CD8-positive, alpha-beta memory T cell (primary cell): ENCODE measurements around the gene PRKAG2. TPM values are rescaled to one million over a fixed set of nuclear protein-coding genes. Genes with fewer than 3 reads are reported as not detected.

Source experiments
- CTCF ChIA-PET: fragments of 350-600 bp; sonication (Branson Sonifier 250); formaldehyde crosslinking; loops from one replicate; lab custom pipeline; 2021; ENCODE audit warnings: antibody characterized with exemption; lab: Charles Lee
- POLR2A ChIA-PET: fragments of 350-600 bp; sonication (Branson Sonifier 250); formaldehyde crosslinking; loops from one replicate; lab custom pipeline; 2021; ENCODE audit warnings: antibody characterized with exemption; lab: Charles Lee
- DNase-seq, 5 donors: peaks; one replicate each; pipeline versions ENCODE4 v3.0.0 to v3.0.0-alpha.2; 2020 to 2022; ENCODE audit warnings: mixed read lengths in 1 of 5
- H3K27ac ChIP-seq: one replicate; pipeline ENCODE4 v1.7.0; 2013; ENCODE audit warnings: low read depth, mild to moderate bottlenecking, low read length, moderate library complexity
- H3K27me3 ChIP-seq: 2 replicates; pipeline ENCODE4 v1.7.0; 2013; ENCODE audit warnings: low read length, mild to moderate bottlenecking; ENCODE audit not compliant: insufficient read depth, poor library complexity, severe bottlenecking
- H3K36me3 ChIP-seq: 2 replicates; pipeline ENCODE4 v1.7.0; 2013; ENCODE audit warnings: mild to moderate bottlenecking, low read length, moderate library complexity; ENCODE audit not compliant: insufficient read depth
- H3K4me1 ChIP-seq: 2 replicates; pipeline ENCODE4 v1.7.0; 2013; ENCODE audit warnings: mild to moderate bottlenecking, low read length, moderate library complexity; ENCODE audit not compliant: insufficient read depth
- H3K4me3 ChIP-seq: 2 replicates; pipeline ENCODE4 v1.7.0; 2013; ENCODE audit warnings: mild to moderate bottlenecking, low read length
- H3K9me3 ChIP-seq: 2 replicates; pipeline ENCODE4 v1.7.0; 2013; ENCODE audit warnings: mild to moderate bottlenecking, low read length
- H3K27ac Mint-ChIP-seq, 8 donors: one replicate each; pipeline ENCODE4 v1.8.0; 2020 to 2021; ENCODE audit warnings: mixed read lengths in 8 of 8, mild to moderate bottlenecking in 6 of 8, inconsistent platforms in 3 of 8, moderate library complexity in 3 of 8
- H3K27me3 Mint-ChIP-seq, 2 donors: one replicate each; pipeline ENCODE4 v1.8.0; 2020 to 2021; ENCODE audit warnings: mixed read lengths in 2 of 2, mild to moderate bottlenecking in 1 of 2, moderate library complexity in 1 of 2
- H3K36me3 Mint-ChIP-seq, 3 donors: one replicate each; pipeline ENCODE4 v1.8.0; 2020 to 2021; ENCODE audit warnings: mixed read lengths in 3 of 3, inconsistent platforms in 1 of 3, mild to moderate bottlenecking in 1 of 3
- H3K4me1 Mint-ChIP-seq, 3 donors: one replicate each; pipeline ENCODE4 v1.8.0; 2020 to 2021; ENCODE audit warnings: mixed read lengths in 3 of 3, inconsistent platforms in 1 of 3, mild to moderate bottlenecking in 1 of 3
- H3K4me3 Mint-ChIP-seq, 7 donors: one replicate each; pipeline ENCODE4 v1.8.0; 2020 to 2021; ENCODE audit warnings: mixed read lengths in 7 of 7, mild to moderate bottlenecking in 6 of 7, moderate library complexity in 4 of 7, inconsistent platforms in 2 of 7
- H3K9me3 Mint-ChIP-seq, 5 donors: one replicate each; pipeline ENCODE4 v1.8.0; 2020 to 2022; ENCODE audit warnings: mixed read lengths in 5 of 5, mild to moderate bottlenecking in 3 of 5, moderate library complexity in 2 of 5, inconsistent platforms in 1 of 5
- polyA plus RNA-seq: library from polyadenylated mRNA; unstranded; fragments of 300-500 nt; fragmentation: Illumina TruSeq; gene quantifications from one replicate; pipeline ENCODE4 v1.2.3, GENCODE V29; 2021
- total RNA-seq, 2 experiments: library from RNA; stranded (reverse); gene quantifications; one replicate each; pipeline ENCODE4 v1.2.3, GENCODE V29; 2021

PRKAG2 gene
- total and polyA plus RNA-seq, 3 experiments from 2014 or later: 23.1 to 31.4 (median 27.2) TPM

DNA sequence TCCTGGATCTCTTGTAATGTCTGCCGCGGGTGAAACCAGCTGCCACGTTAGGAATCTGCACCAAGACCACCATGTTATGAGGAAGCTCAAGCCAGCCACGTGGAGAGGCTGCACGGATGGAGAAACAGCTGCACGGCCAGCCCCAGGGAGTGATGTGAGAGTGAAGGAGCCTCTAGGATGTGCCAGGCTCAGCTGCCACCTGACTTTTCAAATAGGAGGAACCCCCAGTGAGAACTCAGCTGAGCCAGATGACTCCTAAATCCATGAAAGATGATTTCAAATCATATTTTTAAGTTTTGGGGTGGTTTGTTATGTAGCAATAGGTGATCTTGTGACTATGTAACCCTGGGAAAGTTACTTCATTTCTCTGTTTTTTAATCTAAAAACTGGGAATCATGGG, 71.7 kb downstream of the PRKAG2 start:
- Histone ChIP-seq H3K4me3 (no peak overlapping the region), H3K36me3 (no peaks in the 10 kb centered on the region), H3K9me3 (no peaks in the 10 kb centered on the region), H3K27me3 (no peaks in the 10 kb centered on the region), H3K27ac (no peak overlapping the region), H3K4me1 (no peaks in the 10 kb centered on the region)
- Mint-ChIP-seq H3K4me3 (no peak overlapping the region), H3K27me3 (no peaks in the 10 kb centered on the region), H3K27ac (no peak overlapping the region), H3K36me3 (peaks cover 0 to 14% (median 6%) of the 10 kb centered on the region in 3 donors), H3K9me3 (no peaks in the 10 kb centered on the region), H3K4me1 (peaks cover 1 to 9% (median 7%) of the 10 kb centered on the region in 3 donors)
- CTCF ChIA-PET: no interaction called here
- no peak for DNase-seq
- POLR2A ChIA-PET: no interaction called here

DNA sequence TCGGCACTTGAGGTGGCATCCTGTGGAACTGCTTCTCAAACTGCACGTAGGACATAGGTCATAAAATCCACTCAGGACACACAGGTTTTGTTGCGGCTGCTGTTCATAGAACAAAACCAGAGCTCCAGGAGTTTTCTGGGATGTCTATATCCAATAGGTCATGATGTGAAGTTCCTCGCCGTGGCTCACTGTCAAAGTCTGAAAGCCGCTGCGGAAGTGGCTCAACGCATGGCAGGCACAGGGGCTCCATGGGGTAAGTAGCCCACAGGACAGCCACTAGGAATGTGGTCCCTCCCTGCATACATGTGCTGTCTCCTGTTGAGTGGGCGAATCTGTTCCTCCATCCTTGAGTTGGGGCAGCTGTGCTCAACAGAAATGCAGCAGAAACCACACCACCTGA, 72.2 kb downstream of the PRKAG2 start:
- Histone ChIP-seq H3K9me3 (no peaks in the 10 kb centered on the region), H3K36me3 (no peaks in the 10 kb centered on the region), H3K4me1 (no peaks in the 10 kb centered on the region), H3K4me3 (no peak overlapping the region), H3K27me3 (no peaks in the 10 kb centered on the region), H3K27ac (no peak overlapping the region)
- Mint-ChIP-seq H3K4me3 (no peak overlapping the region), H3K27me3 (no peaks in the 10 kb centered on the region), H3K9me3 (no peaks in the 10 kb centered on the region), H3K27ac (no peak overlapping the region), H3K4me1 (peaks cover 1 to 9% (median 7%) of the 10 kb centered on the region in 3 donors), H3K36me3 (peaks cover 0 to 14% (median 6%) of the 10 kb centered on the region in 3 donors)
- ChIA-PET CTCF (no interaction called here), POLR2A (no interaction called here)
- DNase-seq: no peak

DNA sequence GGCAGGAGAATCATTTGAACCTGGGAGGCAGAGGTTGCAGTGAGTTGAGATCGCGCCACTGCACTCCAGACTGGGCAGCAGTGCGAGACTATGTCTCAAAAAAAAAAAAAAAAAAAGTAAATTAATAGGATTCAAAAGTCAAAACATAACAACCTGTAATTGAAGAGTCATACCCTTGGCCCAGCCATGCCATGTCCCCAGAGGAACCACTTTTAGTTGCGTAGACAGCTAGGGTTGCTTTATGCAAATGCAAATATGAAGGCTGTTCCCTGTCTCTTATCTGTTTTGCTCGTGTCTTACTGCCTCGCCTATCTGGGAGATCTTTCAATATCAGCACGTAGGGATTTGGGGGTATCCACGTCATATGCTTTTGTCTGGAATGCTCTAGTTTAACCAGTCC, 73.1 kb downstream of the PRKAG2 start:
- Mint-ChIP-seq H3K27me3 (no peaks in the 10 kb centered on the region), H3K27ac (peak overlapping the region in 1 of 8 donors; percentile 72), H3K4me1 (peaks cover 1 to 10% (median 7%) of the 10 kb centered on the region in 3 donors), H3K9me3 (no peaks in the 10 kb centered on the region), H3K36me3 (peaks cover 0 to 12% (median 6%) of the 10 kb centered on the region in 3 donors), H3K4me3 (no peak overlapping the region)
- H3K36me3 ChIP-seq: no peaks in the 10 kb centered on the region
- ChIA-PET POLR2A (no interaction called here), CTCF (no interaction called here)
- DNase-seq: no peak
- no peak overlapping the region for H3K4me3 ChIP-seq
- no peak overlapping the region for H3K27ac ChIP-seq
- H3K9me3 ChIP-seq: no peaks in the 10 kb centered on the region
- H3K27me3 ChIP-seq: no peaks in the 10 kb centered on the region
- no peaks in the 10 kb centered on the region for H3K4me1 ChIP-seq

DNA sequence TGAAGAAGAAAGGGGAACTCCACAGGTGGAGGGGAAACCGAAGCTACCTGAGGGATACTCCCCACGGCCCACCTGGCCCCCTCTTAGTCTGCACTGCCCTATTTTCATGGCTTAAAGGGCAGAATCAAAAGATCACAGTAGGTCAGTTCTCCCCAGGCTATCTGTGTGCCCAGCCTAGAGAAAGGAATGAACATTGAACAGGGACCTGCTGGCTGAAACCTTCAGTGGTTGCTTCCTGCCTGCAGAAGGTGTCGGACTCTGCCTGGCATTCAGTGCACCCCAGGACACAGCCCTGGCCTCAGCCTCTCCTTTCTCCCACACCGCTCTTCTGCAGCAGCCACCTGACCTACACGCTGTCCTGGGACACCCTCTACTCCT, 74.5 kb downstream of the PRKAG2 start:
- DNase-seq: no peak
- Mint-ChIP-seq H3K4me1 (peaks cover 2 to 11% (median 6%) of the 10 kb centered on the region in 3 donors), H3K27ac (no peak overlapping the region), H3K4me3 (no peak overlapping the region), H3K36me3 (peaks cover 0 to 12% (median 4%) of the 10 kb centered on the region in 3 donors), H3K9me3 (no peaks in the 10 kb centered on the region), H3K27me3 (no peaks in the 10 kb centered on the region)
- Histone ChIP-seq H3K4me1 (no peaks in the 10 kb centered on the region), H3K4me3 (no peak overlapping the region), H3K27me3 (no peaks in the 10 kb centered on the region), H3K27ac (no peak overlapping the region), H3K9me3 (no peaks in the 10 kb centered on the region), H3K36me3 (no peaks in the 10 kb centered on the region)
- CTCF ChIA-PET: no interaction called here
- POLR2A ChIA-PET: no interaction called here

DNA sequence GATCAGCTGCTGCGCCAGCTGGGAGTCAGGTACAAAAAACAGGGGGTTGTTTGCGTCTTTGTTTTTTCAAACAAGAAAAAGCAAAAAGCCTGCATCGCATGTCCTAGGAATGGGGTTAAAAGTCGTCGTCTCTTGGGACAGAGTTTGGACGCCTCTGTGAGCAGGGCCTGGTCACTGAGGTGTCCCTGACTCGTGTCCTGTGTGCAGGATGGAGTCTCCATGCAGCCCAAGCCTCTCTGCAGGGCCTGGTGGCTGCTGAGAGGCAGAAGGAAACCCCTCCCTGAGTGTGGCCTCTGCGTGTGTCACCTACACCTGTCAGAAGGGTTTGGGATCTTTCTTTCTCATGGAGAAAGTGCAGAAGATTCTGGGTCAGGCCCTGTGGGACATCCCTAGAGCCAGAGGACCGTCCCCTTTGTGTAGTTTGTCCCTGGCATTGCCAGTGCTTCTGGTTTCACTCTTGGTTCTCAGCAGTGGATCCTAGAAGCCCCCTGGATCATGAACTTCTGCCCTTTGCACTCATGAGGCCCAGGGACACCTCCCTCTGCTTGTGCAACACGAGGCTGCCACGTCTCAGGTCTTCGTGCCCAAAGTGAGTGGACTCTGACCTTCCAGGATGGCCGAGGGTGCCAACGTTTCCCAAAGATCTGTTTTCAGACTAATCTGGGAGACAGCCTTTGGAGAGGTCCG, 75.0 kb downstream of the PRKAG2 start:
- no peaks in the 10 kb centered on the region for H3K27me3 ChIP-seq
- ChIA-PET CTCF (no interaction called here), POLR2A (no interaction called here)
- no peaks in the 10 kb centered on the region for H3K27me3 Mint-ChIP-seq
- H3K36me3 Mint-ChIP-seq: peaks cover 0 to 12% (median 4%) of the 10 kb centered on the region in 3 donors
- no peaks in the 10 kb centered on the region for H3K9me3 ChIP-seq
- no peak for DNase-seq
- peaks cover 5 to 13% (median 10%) of the 10 kb centered on the region in 3 donors for H3K4me1 Mint-ChIP-seq
- H3K4me3 ChIP-seq: no peak overlapping the region
- H3K36me3 ChIP-seq: no peaks in the 10 kb centered on the region
- peak overlapping the region in 1 of 8 donors; percentile 84 for H3K27ac Mint-ChIP-seq
- no peaks in the 10 kb centered on the region for H3K4me1 ChIP-seq
- H3K4me3 Mint-ChIP-seq: no peak overlapping the region
- no peak overlapping the region for H3K27ac ChIP-seq
- no peaks in the 10 kb centered on the region for H3K9me3 Mint-ChIP-seq

DNA sequence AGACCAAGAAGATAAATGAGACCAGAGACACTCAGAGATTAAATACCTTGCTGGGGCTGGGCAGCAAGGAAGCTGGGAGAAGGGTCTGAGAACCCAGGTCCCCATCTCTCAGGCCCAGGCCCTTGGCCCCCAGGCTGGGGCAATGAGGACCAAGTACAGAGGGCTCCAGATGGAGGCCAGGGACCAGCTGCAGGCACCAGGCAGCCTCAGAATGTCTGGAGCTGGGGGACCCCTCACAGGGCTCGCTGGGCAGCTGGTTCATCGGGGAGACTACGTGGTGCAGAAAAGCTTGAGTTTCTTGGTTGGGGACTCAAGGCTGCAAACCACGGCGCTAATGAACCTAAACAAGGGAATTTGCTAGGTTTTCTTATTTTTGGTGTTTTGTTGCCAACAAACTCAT, 75.6 kb downstream of the PRKAG2 start:
- Histone ChIP-seq H3K4me3 (no peak overlapping the region), H3K27me3 (no peaks in the 10 kb centered on the region), H3K36me3 (no peaks in the 10 kb centered on the region), H3K4me1 (peaks cover 3% of the 10 kb centered on the region), H3K27ac (no peak overlapping the region), H3K9me3 (no peaks in the 10 kb centered on the region)
- Mint-ChIP-seq H3K36me3 (peaks cover 0 to 10% (median 3%) of the 10 kb centered on the region in 3 donors), H3K9me3 (no peaks in the 10 kb centered on the region), H3K4me1 (peaks cover 9 to 16% (median 10%) of the 10 kb centered on the region in 3 donors), H3K4me3 (no peak overlapping the region), H3K27ac (no peak overlapping the region), H3K27me3 (no peaks in the 10 kb centered on the region)
- ChIA-PET POLR2A (no interaction called here), CTCF (no interaction called here)
- DNase-seq: no peak

DNA sequence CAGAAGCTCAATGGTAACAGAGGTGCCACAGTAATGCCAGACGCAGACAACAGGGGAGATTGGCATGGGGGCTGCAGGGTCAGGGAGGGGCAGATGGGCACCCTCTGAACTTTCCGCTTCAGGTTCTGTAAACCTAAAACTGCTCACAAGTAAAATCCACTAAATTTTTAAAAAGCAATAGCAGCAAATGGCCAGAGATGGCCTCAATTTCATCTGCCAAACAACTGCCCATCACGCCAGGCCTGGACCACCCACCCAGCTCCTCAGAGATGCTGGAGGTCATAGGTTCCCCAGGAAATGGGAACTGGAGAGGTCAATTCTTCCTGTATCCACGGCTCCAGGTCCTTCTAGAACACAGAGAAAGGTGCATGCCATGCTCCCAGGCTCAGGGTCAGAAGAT, 76.1 kb downstream of the PRKAG2 start:
- Histone ChIP-seq H3K27me3 (no peaks in the 10 kb centered on the region), H3K4me1 (peaks cover 7% of the 10 kb centered on the region), H3K36me3 (no peaks in the 10 kb centered on the region), H3K9me3 (no peaks in the 10 kb centered on the region), H3K27ac (no peak overlapping the region), H3K4me3 (no peak overlapping the region)
- H3K4me3 Mint-ChIP-seq: no peak overlapping the region
- CTCF ChIA-PET: interaction anchor here (1.7 kb wide), 1 partner anchor 18 kb away, joined by 4 read pairs; no protein-coding TSS in a partner anchor
- H3K27ac Mint-ChIP-seq: no peak overlapping the region
- POLR2A ChIA-PET: no interaction called here
- no peak for DNase-seq
- peaks cover 13 to 20% (median 13%) of the 10 kb centered on the region in 3 donors for H3K4me1 Mint-ChIP-seq
- no peaks in the 10 kb centered on the region for H3K9me3 Mint-ChIP-seq
- H3K27me3 Mint-ChIP-seq: no peaks in the 10 kb centered on the region
- H3K36me3 Mint-ChIP-seq: peaks cover 0 to 10% (median 1%) of the 10 kb centered on the region in 3 donors

DNA sequence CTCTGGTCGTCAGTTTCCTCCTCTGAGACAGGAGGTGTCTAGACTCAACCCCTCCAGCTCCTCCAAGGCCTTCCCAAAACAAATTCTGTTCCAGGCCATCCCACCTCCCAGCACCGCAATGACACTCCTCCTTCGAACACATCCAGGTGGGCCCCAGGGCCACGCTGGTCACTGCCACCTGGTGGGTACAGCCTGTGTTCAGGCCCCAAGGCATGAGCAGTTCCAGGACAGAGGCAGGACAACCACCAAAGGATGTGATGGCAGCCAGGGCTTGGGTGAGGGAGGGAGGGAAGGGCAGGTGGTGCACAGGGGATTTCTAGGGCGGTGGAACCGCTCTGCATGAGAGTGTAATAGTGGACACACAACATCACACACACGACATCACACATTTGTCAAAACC, 76.5 kb downstream of the PRKAG2 start:
- no peaks in the 10 kb centered on the region for H3K36me3 ChIP-seq
- ChIA-PET CTCF (interaction anchor here (1.7 kb wide), 1 partner anchor 18 kb away, joined by 4 read pairs; no protein-coding TSS in a partner anchor), POLR2A (no interaction called here)
- Mint-ChIP-seq H3K27ac (peak overlapping the region in 1 of 8 donors; percentile 9), H3K27me3 (no peaks in the 10 kb centered on the region), H3K9me3 (no peaks in the 10 kb centered on the region), H3K36me3 (peaks cover 0 to 10% (median 1%) of the 10 kb centered on the region in 3 donors), H3K4me3 (no peak overlapping the region), H3K4me1 (peaks cover 15 to 21% (median 18%) of the 10 kb centered on the region in 3 donors)
- peaks cover 7% of the 10 kb centered on the region for H3K4me1 ChIP-seq
- no peaks in the 10 kb centered on the region for H3K9me3 ChIP-seq
- no peak overlapping the region for H3K27ac ChIP-seq
- no peak for DNase-seq
- no peaks in the 10 kb centered on the region for H3K27me3 ChIP-seq
- H3K4me3 ChIP-seq: no peak overlapping the region
